ENCODE measurements around the gene IL17C.

DNA sequence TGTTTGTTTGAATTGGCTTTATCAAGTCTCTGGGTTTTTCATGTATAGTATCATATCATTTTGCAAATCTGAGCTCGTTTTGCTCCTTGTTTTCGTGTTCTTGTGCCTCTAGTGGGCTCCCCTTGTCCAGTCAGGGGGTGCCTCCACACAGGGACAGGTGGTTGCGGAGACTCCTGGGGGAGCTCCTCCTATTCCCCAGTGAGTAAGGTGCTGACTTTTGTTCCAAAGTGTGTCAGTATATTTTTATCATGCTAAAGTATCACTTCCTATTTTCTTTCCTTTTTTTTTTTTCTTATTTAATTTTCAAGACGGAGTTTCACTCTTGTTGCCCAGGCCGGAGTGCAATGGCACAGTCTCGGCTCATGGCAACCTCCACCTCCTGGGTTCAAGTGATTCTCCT lies 30.3 kb upstream of the IL17C start:
- no peak for TF ChIP-seq CTCF (IDR thresholded peaks at IDR 0.05; ENCODE audit: low read depth, low read length)
- TF ChIP-seq EZH2phosphoT487 (IDR thresholded peaks at IDR 0.05; ENCODE audit: low read depth) = no peak
